ENCODE results near the gene PGAM1. TPM values are rescaled to one million over a fixed set of nuclear protein-coding genes. Genes with fewer than 3 reads are reported as not detected.

Gene PGAM1
- total RNA-seq, 6 experiments from 2014 or later, result 505 to 594 (median 542) TPM

- H3K27me3 Mint-ChIP-seq (ENCODE audit: insufficient read depth), result peaks cover 5% of the 10 kb centered on the region
- peak overlapping the region; percentile 84 for H3K27ac Mint-ChIP-seq
- peak overlapping the region; percentile 93 for H3K4me3 Mint-ChIP-seq
- H3K4me1 Mint-ChIP-seq (ENCODE audit: low read depth), result peaks cover 28% of the 10 kb centered on the region
- TF ChIP-seq CTCF (IDR thresholded peaks at IDR 0.05), result no peak
- H3K9me3 Mint-ChIP-seq, result no peaks in the 10 kb centered on the region
- H3K36me3 Mint-ChIP-seq (ENCODE audit: low read depth), result peaks cover 31% of the 10 kb centered on the region
- DNase-seq, result peak; percentile 34
These were observed 2.6 kb downstream of the PGAM1 start for GRCh38 chr10:97428572-97428981.

GRCh38 chr10:97434055-97434454, 8.1 kb downstream of the PGAM1 start:
- no peak overlapping the region for H3K4me3 Mint-ChIP-seq
- no peak for TF ChIP-seq CTCF (IDR thresholded peaks at IDR 0.05)
- no peaks in the 10 kb centered on the region for H3K9me3 Mint-ChIP-seq
- H3K36me3 Mint-ChIP-seq (ENCODE audit: low read depth), result peaks cover 11% of the 10 kb centered on the region; the same call in 1 of the 2 replicates
- no peak for DNase-seq
- peak overlapping the region; percentile 14 for H3K27ac Mint-ChIP-seq
- no peaks in the 10 kb centered on the region; the same call in 1 of the 2 replicates for H3K27me3 Mint-ChIP-seq (ENCODE audit: insufficient read depth)
- peaks cover 4% of the 10 kb centered on the region for H3K4me1 Mint-ChIP-seq (ENCODE audit: low read depth)

- H3K4me1 Mint-ChIP-seq (ENCODE audit: low read depth), result peaks cover 6% of the 10 kb centered on the region
- no peak for TF ChIP-seq CTCF (IDR thresholded peaks at IDR 0.05)
- H3K27ac Mint-ChIP-seq, result peak overlapping the region; percentile 14; the same call in 1 of the 2 replicates
- DNase-seq, result no peak
- H3K36me3 Mint-ChIP-seq (ENCODE audit: low read depth), result peaks cover 14% of the 10 kb centered on the region; the same call in 1 of the 2 replicates
- H3K27me3 Mint-ChIP-seq (ENCODE audit: insufficient read depth), result no peaks in the 10 kb centered on the region; the same call in 1 of the 2 replicates
- no peak overlapping the region for H3K4me3 Mint-ChIP-seq
- H3K9me3 Mint-ChIP-seq, result no peaks in the 10 kb centered on the region
These were observed 8.6 kb downstream of the PGAM1 start for GRCh38 chr10:97434557-97434956.

GRCh38 chr10:97435211-97435610, 9.2 kb downstream of the PGAM1 start:
- peaks cover 18% of the 10 kb centered on the region; the same call in 1 of the 2 replicates for H3K36me3 Mint-ChIP-seq (ENCODE audit: low read depth)
- no peak for TF ChIP-seq CTCF (IDR thresholded peaks at IDR 0.05)

GRCh38 chr10:97442277-97442676, 16.3 kb downstream of the PGAM1 start:
- H3K4me1 Mint-ChIP-seq (ENCODE audit: low read depth), result peaks cover 26% of the 10 kb centered on the region
- H3K27ac Mint-ChIP-seq, result no peak overlapping the region
- H3K9me3 Mint-ChIP-seq, result no peaks in the 10 kb centered on the region; the same call in 1 of the 2 replicates
- no peak for TF ChIP-seq CTCF (IDR thresholded peaks at IDR 0.05)
- no peak for DNase-seq
- no peak overlapping the region for H3K4me3 Mint-ChIP-seq
- H3K27me3 Mint-ChIP-seq (ENCODE audit: insufficient read depth), result peaks cover 7% of the 10 kb centered on the region
- H3K36me3 Mint-ChIP-seq (ENCODE audit: low read depth), result peaks cover 20% of the 10 kb centered on the region

More at GRCh38 chr10:97435211-97435610, 9.2 kb downstream of the PGAM1 start:
- Mint-ChIP-seq H3K27ac (peak overlapping the region; percentile 18; the same call in 1 of the 2 replicates), H3K4me1 (ENCODE audit: low read depth) (peaks cover 6% of the 10 kb centered on the region), H3K9me3 (no peaks in the 10 kb centered on the region), H3K27me3 (ENCODE audit: insufficient read depth) (no peaks in the 10 kb centered on the region; the same call in 1 of the 2 replicates), H3K4me3 (no peak overlapping the region)
- DNase-seq, result no peak
